ENCODE data around the gene APIP. TPM values are rescaled to one million over a fixed set of nuclear protein-coding genes. Genes with fewer than 3 reads are reported as not detected.

APIP gene
- polyA plus RNA-seq, 4 donors, result 37.6 to 54.5 (median 43.7) TPM

GRCh38 chr11:34844463-34845112 lies 71.6 kb downstream of the APIP start:
- DNase-seq (ENCODE audit: low read depth in 4 of 4, low spot score in 3 of 4), result no peak

GRCh38 chr11:34843271-34843670 lies 72.9 kb downstream of the APIP start:
- no peak for DNase-seq (ENCODE audit: low read depth in 4 of 4, low spot score in 3 of 4)

- no peak for DNase-seq (ENCODE audit: low read depth in 4 of 4, low spot score in 3 of 4)
These were observed 75.3 kb downstream of the APIP start for GRCh38 chr11:34840736-34841386.

- no peak for DNase-seq (ENCODE audit: low read depth in 4 of 4, low spot score in 3 of 4)
These were observed 76.2 kb downstream of the APIP start for GRCh38 chr11:34839969-34840368.

- DNase-seq (ENCODE audit: low read depth in 4 of 4, low spot score in 3 of 4), result no peak
These were observed 79.0 kb downstream of the APIP start for GRCh38 chr11:34836958-34837856.

GRCh38 chr11:34833602-34834001 lies 82.6 kb downstream of the APIP start:
- DNase-seq (ENCODE audit: low read depth in 4 of 4, low spot score in 3 of 4), result no peak

Other genes with a start within 250 kb of the APIP start
- 10 to 100 TPM; 37.4 to 44.6 (median 42.0) TPM for gene PDHX, start 239 bp upstream of the APIP start, polyA plus RNA-seq (ENCODE audit: insufficient read length in 4 of 4)
- 10 to 100 TPM; 11.6 to 15.2 (median 12.3) TPM for gene CD44, start 222.8 kb upstream of the APIP start, polyA plus RNA-seq (ENCODE audit: insufficient read length in 4 of 4)

Data from right renal pelvis (tissue), 4 donors.